GM21717 (cell line): Measurements from ENCODE around the gene POLA2.
"Not testable (repeated sequence)": the region's sequence is repeated elsewhere in the genome, so short reads cannot be mapped to it uniquely, and the experiment has no call there.

Source experiments
- ATAC-seq: cut with Tn5 transposase; IDR thresholded peaks from one replicate; pipeline ENCODE4 v1.9.1; 2021; ENCODE audit warnings: mild to moderate bottlenecking, moderate library complexity; ENCODE audit not compliant: unreplicated experiment

The POLA2 gene

DNA sequence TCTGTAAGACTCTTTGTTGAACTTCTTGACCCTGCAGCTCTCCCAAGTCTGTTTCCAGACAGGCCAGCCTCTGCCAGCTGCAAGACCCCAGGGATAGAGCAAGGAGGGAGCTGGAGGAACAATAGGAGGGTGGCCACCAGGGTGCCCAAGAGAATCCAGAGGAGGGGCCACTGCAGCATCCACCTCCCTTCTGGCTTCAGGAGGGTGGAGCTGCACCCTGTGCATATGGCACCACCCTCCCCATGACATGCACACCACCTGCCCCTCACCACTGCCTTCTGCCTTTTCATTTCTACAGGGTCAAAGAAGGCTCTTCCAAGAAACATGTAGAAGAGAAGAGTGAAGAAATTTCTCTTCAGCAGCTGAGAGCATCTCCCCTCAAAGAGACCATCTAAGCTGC is 20.1 kb upstream of the POLA2 start:
- ATAC-seq: no peak

DNA sequence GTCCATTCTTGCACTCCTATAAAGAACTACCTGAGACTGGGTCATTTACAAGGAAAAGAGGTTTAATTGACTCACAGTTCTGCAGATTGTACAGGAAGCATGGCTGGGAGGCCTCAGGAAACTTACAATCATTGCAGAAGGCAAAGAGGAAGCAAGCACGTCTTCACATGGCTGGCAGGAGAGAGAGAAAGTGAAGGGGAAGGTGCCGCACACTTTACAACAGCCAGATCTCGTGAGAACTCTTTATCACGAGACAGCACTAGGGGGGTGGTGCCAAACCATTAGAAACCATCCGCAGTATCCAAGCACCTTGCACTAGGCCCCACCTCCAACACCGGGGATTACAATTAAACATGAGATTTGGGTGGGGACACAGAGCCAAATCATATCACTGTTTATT is 19.4 kb upstream of the POLA2 start:
- ATAC-seq: no peak

DNA sequence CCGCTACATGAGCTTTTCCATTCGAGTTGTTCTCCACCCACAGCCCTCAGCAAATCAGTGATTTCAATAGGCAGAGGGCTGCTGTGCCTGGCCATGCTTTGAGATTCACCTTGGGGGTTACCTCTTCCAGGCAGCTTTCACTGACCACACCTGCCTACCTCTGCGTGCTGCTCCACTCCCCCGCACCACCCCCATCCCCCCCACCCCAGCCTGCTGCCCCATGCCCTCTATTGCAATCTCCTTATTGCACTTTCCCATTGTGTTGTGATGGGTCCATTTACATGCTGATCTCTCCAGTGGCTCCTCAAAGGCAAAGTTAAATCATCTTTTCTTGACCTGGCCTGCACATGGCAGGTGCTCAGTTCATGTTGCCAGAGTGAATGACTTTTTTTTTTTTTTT is 18.0 kb upstream of the POLA2 start:
- no peak for ATAC-seq

DNA sequence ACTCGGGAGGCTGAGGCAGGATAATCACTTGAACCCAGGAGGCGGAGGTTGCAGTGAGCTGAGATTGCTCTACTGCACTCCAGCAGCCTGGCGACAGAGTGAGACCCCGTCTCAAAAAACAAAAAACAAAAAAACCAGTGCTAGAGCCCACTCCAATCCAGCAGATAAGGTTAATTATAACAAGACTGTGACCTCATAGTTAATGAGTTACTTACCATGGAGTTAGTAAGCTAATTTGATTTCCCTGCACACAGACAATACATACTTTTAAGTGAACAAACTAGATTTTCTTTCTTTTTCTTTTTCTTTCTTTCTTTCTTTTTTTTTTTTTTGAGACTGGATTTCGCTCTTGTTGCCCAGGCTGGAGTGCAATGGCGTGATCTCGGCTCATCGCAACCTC is 16.7 kb upstream of the POLA2 start:
- ATAC-seq: not testable (repeated sequence)

DNA sequence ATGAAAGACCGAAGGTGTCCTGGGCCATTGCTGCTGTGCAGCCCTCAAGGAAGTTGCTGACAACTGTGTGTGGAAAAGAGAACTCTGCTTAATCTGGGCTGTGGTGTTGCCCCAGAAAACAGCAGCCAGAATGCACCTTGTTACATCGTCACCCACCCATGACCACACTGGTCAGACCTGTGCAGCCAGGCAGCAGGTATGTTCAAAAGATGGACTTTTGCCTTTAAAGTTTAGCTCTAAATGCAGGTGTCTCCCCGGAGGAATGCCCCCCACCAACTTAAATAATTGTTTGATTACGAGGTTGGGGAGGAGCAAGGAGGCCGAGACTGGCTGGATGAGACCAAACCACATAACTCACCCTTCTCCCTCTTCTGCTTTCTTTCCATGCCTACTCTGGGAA is 15.3 kb upstream of the POLA2 start:
- ATAC-seq: no peak

DNA sequence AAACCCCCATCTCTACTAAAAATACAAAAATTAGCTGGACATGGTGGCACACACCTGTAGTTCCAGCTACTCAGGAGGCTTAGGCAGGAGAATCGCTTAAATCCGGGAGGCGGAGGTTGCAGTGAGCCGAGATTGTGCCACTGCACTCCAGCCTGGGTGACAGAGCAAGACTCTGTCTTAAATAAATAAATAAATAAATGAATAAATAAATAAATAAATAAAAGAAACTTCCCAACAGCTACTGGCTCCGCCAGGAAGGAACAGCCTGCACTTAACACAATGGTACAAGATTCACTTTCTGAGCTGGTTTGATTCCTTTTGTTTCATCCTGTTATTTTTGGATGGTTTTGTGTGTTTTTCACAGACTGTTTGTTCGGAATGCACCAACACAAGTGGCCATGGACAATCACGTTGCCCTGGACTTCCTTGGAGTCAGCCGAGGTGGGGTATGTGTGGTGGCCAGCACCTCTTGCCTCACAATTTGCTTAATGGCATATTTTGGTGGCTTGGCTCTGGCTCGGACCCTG is 13.5 kb upstream of the POLA2 start:
- not testable (repeated sequence) for ATAC-seq

DNA sequence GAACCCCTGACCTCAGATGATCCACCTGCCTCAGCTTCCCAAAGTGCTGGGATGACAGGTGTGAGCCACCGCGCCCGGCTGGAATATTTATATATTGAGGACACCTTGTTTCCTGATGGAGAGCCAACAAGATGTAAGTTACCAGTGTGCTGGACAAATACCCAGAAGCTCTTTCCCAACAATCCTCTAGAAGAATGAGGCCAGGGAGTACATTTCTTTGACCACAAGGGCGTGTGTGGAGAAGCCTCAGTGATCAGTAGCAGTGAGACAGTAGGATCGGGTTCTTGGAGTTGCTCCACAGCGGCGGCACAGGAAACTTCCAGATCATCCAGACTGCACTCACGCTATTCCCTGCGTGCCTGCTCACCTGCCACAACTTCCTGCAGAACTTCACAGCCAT is 10.3 kb upstream of the POLA2 start:
- ATAC-seq: no peak

DNA sequence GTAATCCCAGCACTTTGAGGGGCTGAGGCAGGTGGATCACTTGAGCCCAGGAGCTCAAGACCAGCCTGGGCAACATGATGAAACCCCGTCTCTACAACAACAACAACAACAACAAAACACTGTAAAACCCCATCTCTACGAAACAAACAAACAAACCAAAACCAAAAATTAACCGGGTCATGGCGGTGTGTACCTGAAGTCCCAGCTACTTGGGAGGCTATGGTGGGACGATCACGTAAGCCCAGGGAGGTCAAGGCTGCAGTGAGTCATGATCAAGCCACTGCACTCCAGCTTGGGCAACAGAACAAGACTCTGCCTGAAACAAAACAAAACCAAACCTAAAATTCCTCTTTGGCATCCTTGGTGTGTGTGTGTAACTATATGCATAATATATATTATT is 7.0 kb upstream of the POLA2 start:
- ATAC-seq: no peak

DNA sequence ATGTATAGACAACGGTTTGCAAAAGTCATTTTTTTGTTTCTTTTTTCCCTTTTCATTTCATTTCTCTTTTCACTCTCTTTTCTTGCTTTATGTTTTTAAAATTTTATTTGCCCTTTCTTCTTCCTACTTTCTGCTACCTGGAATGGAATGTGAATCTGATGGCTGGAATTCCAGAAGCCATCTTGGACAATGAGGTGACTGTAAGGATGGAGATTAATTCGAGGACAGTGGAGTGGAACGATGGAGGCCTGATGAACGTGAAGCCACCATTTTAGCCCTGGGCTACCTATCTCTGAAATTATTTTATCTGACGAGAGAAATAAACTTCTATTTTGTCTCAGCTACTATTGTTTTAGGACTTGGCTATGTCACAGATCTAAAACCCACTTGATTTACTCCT is 2.8 kb upstream of the POLA2 start:
- ATAC-seq: no peak

DNA sequence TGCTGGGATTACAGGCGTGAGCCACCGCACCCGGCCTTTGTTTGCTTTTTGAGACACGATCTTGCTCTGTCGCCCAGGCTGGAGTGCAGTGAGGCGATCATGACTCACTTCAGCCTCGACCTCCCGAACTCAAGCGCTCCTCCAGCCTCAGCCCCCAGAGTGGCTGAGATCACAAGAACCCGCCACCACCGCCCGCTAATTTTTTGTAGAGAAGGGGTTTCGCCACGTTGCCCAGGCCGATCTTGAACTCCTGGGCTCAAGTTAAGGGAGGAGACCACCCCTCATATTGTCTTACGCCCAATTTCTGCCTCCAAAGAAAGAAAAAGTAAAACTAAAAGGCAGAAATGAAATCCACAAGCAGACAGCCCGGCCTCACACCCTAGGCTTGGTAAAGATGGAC is 1.5 kb upstream of the POLA2 start:
- ATAC-seq: no peak

DNA sequence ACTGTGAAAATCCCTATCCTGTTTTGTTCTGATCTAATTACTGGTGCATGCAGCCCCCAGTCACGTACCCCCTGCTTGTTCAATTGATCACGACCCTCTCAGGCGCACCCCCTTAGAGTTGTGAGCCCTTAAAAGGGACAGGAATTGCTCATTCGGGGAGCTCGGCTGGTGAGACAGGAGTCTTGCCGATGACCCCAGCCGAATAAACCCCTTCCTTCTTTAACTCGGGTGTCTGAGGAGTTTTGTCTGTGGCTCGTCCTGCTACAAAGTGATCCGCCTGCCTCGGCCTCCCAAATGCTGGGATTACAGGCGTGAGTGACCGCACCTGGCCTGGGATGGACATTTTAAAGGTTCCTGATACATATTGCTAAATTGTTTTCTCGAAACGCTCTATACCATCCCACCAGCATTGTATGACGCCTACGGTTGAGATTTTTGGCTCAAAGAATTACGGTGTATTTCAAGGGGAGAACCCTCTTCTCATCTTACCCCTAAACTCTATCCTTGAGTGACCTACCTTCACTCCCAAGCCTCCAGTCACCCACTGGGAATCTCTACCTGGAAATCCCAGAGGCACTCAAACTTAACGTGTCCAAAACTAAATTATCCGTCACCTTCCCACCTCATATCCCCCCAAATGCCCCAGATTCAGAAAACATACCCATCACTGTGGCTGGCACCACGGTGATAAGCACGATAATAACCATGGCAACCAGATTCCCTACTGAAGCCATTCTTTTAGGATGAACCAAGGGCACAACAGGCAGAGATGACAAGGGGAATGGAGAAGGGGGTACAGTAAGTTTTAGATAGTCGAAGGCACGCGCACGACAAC is 789 bp upstream of the POLA2 start:
- peak; percentile 17 for ATAC-seq

DNA sequence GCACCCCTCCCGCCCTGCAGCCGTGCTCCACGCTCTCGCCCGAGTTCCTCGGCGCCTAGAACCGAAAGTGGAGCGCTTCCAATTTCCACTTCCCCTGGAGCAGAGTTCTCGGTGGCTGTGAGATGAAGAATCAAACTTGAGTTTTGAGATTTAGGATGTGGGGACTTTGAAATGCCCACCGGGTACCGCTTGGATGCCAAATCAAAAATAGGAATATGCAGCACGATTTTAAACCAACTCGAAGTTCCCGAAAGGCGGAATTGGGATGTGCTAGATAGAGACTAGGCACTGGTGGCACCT is 569 bp downstream of the POLA2 start:
- ATAC-seq: peak; percentile 31

DNA sequence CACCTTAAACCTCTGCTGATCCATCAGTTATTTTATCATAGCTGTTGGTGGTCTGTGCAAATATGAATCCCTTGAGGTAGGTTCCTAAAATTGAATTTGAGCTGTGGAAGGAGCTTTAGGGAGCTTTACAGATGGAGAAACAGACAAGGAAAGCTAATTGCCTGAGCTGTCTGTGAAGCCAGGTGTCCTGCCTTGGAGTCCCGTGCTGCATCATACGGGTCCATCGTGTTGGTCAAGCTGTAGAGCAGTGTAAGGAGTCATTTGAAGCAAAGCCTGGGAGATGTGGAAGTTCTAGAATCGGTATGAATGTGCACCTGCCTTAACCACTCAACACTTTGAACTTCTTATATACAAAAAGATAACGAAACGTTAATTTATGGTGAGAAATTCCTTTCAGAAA is 1.0 kb downstream of the POLA2 start:
- ATAC-seq: no peak

DNA sequence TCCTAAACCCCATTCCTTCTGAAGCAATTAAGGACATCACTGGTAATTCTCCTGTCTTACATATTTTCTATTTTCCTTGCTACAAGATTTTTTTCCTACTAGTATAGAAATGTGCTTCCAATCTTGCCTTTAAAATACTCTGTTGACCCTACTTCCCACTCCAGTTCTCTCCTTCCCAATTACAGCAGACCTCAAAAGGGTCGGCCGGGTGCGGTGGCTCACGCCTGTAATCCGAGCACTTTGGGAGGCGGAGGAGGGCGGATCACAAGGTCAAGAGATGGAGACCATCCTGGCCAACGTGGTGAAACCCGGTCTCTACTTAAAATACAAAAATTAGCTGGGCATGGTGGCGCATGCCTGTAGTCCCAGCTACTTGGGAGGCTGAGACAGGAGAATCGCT is 3.0 kb downstream of the POLA2 start:
- ATAC-seq: not testable (repeated sequence)

DNA sequence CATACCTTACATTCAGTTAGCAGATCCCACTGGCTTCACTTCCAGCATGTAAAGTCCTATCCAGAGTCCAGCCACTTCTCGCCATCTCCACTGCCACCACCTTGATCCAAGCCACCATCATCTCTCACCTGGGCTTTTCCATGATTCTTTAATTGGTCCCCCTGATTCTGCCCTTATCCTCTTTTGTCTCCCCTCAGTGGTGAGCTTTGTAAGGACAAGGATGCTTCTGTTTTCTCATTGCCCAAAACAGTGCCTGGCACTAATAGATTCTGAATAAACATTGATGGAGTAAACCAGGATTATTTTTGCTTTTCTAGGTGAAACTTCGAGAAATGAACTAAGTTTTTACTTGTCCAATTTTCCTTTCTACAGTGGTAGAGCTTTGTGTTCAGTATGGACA is 4.4 kb downstream of the POLA2 start:
- no peak for ATAC-seq

DNA sequence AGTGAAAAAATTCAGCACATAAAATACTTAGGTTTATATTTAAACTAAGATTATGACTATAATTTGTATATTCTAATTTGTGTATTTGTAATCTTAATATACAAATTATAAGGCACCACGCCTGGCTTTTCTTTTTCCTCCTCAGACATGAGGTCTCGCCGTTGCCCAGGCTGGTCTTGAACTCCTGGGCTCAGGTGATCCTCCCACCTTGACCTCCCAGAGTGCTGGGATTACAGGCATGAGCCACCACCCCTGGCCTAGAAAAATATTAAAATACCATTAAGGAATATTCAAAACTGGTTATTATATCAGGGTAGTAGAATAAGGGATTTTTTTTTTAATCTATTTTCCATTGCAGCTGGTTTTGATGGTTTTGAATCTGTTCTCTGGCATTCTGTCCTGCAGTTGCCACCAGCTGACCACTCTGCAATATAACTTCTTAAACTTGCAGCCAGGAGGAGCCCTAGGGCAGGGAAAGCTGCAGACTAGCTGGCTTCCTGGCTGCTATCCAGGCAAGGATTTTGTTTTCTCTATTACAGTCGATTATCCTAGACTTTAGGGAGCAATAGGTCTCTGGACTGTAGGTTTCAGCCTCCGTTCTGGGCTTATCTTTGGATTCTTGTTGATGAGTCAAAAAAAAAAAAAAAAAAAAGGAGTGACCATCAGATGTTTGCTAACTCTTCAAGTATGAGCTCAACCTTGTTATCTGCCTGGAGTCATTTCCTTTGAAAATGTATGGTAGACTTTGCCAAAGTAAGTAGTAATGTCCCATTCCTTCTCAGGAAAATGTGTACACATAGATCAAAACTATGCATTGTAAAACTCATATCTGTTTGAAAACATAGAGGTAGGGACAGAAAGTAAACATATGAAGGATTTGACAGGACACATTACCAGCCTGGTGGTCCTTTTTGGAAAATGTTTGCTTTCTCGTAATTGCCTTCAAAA is 13.2 kb downstream of the POLA2 start:
- ATAC-seq: no peak

DNA sequence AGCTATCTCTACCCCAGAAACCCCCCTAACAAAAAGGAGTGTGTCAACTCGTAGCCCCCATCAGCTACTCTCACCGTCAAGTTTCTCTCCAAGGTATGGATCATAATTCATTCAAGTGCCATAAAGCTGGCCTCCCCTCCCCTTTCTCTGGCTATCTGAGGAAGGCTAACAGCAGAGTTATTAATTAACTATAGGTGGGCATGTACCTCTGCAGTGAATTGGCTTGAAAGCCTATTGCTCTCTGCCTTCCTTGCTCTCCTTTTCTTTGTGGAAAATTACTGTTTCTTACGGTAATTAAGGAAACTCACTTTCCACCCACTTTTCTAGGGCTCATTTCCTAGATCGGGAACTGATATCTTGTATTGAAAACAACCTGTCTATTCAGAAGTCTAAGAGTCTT is 14.1 kb downstream of the POLA2 start:
- no peak for ATAC-seq

DNA sequence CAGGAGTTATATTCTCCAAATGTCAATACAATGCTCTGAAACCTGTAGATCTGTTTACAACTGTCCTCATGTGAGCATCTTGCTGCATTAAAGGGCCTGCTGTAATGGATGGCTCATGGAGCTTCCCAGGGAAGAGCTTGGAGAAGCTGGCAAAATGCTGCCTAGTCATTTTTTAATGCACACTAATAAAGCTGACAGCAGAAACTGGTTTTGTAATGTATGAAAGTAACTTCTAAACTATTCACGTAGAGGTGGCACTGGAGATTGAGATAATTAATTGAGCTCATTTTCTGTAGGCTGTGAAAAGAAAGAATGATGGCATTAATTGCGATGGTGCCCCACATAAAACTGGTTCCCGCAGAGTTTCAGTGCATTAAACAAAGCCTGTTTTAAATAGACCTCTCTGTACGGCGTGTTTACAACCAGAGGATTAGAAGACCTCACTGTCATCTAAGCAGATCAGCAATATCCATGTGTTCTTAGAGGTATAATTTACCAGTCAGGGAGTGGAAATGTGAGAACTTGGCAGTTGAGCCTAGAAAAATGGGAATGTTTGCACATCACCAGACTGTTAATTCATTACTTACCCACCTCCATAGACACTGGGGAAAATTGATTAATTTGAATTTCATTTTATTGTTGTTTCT is 16.0 kb downstream of the POLA2 start:
- no peak for ATAC-seq

DNA sequence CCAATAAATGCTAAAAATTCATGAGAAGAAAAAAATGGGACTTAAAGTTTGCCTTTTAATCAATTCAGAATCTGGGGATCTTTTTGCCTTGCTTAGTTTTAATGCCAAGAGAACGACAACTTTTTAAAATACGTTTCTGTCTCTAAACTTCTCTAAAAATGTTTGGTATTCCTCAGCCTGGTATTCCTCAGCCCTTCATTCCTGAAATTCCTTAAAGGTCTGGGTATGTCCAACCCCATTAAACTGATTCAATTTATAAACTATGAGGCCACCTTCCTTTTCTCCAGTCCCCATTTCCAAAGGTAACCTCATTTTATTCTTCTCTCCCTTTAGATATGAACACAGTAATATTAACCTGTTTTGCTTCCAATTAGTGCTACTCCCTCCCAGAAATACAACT is 16.6 kb downstream of the POLA2 start:
- ATAC-seq: no peak

DNA sequence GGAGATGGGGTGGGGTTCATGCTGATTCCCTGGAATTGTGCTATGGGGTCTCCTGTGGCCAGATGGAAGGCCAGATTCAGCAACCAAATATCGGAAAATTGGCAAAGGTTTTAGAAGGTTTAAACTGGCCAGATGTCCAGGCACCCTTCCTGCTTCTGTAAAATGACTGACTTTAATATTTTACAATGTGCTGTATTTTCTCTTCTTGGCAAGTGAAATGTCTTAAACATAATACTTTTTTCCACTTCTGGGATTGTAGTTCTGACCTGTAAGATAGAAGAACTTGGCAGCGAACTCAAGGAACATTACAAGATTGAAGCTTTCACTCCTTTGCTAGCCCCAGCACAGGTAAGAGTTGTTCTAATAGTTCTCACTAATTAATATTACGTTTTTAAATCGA is 17.5 kb downstream of the POLA2 start:
- no peak for ATAC-seq

DNA sequence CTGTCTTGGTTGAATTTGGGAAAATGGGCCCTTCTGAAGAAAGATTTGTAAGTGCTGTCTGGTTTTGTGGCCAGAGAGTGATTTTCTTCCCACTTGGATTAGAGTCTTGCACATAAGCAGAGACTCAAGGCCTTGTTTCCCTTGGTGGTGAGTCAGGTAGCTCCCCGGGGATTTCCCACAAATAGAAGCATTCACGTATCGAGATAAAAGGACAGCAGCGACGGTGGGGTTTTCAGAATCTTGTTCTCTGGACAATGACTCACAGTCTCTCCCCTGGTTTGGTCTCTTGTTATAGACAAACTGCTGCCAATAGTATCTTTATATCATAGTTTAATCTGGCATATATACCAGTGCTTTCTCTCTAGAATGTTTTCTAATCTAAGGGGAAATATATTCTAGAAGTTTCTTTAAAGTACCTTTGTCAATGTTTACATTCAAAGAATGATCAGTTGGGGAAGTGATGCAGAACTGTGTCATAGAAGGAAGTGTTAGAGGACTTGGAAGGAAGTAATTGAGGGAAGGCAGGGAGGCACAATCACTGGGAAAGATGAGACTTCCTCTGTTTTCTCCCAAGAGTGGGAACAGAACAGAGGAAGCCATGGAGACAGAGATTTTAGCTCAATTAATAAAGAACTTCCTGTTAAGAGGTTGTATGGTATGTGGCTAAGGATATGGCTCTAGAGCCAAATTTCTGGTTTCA is 18.1 kb downstream of the POLA2 start:
- no peak for ATAC-seq
